Liver (tissue), 3 donors: ENCODE results near the gene CACNA2D1.

Source experiments
- ATF3 ChIP-seq: IDR thresholded peaks from 2 replicates; pipeline ENCODE4 v1.6.1; 2016; ENCODE audit warnings: antibody characterized with exemption
- CTCF ChIP-seq: fragments of 150-350 bp; IDR thresholded peaks from 2 replicates; pipeline ENCODE4 v1.5.1; 2017; ENCODE audit warnings: improper control_type of control experiment, low read depth, low read length; ENCODE audit not compliant: missing input control
- EGR1 ChIP-seq, 2 donors: IDR thresholded peaks; 2 replicates each; pipeline ENCODE4 v1.6.1; 2016 to 2018; ENCODE audit warnings: antibody characterized with exemption in 2 of 2, low read depth in 2 of 2
- HNF4A ChIP-seq, 2 donors: conservative IDR thresholded peaks; 2 replicates each; pipeline ENCODE4 v1.6.1; 2016; ENCODE audit warnings: antibody characterized with exemption in 2 of 2, mild to moderate bottlenecking in 2 of 2
- REST ChIP-seq: IDR thresholded peaks from 2 replicates; pipeline ENCODE4 v1.6.1; 2016; ENCODE audit warnings: antibody characterized with exemption, mild to moderate bottlenecking
- SP1 ChIP-seq: IDR thresholded peaks from 2 replicates; pipeline ENCODE4 v1.6.1; 2018; ENCODE audit warnings: antibody characterized with exemption, mild to moderate bottlenecking
- ZBTB33 ChIP-seq: IDR thresholded peaks from 2 replicates; pipeline ENCODE4 v1.6.1; 2016; ENCODE audit warnings: antibody characterized with exemption
- donor health status: healthy.
- donor health status: healthy.

- TF ChIP-seq SP1 (no peak), REST (no peak), ATF3 (no peak), CTCF (no peak), EGR1 (IDR thresholded peaks at IDR 0.05; ENCODE audit: low read depth in 2 of 2) (no peak), ZBTB33 (no peak), HNF4A (conservative IDR thresholded peaks at IDR 0.05) (no peak)
These were observed 45.6 kb downstream of the CACNA2D1 start for GRCh38 chr7:82397879-82398524.
